Measurements from ENCODE around the gene GOLGA3.

The GOLGA3 gene

DNA sequence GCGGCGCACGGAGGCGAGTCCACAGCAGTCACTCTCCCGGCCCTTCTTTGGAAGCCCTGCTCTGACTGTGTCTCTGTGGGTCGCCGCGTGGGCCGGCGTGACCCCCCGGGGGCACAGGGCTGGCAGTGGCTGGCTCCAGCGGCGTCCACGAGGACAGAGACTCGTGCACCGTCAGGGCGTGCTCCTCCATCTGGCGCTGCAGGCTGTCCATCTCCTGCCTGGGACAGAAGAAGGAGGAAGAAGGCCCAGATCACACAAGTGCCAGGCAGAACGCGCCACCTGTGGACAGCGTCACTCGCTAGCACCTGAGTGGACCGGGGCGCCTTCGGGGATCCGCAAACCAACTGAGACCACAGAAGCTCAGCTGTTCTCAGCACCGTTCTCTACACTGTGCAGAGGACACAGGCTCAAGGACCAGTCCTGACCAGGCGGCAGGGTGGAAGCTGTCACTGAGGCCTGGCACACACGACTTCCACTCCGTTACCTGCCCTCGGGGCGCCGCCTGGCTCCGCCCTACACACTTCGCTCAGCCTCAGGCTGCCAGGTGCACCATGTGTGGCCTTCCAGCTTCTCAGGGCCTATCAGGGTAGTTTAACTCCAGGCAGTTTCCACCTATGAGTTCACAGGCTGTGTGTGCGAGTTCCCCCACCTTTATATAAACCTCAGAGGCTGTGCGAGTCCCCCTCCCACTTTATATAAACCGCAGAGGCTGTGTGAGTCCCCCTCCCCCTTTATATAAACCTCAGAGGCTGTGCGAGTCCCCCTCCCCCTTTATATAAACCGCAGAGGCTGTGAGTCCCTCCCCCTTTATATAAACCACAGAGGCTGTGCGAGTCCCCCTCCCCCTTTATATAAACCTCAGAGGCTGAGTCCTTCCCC, 55.4 kb downstream of the GOLGA3 start:
- TF ChIP-seq, protein P1, sequence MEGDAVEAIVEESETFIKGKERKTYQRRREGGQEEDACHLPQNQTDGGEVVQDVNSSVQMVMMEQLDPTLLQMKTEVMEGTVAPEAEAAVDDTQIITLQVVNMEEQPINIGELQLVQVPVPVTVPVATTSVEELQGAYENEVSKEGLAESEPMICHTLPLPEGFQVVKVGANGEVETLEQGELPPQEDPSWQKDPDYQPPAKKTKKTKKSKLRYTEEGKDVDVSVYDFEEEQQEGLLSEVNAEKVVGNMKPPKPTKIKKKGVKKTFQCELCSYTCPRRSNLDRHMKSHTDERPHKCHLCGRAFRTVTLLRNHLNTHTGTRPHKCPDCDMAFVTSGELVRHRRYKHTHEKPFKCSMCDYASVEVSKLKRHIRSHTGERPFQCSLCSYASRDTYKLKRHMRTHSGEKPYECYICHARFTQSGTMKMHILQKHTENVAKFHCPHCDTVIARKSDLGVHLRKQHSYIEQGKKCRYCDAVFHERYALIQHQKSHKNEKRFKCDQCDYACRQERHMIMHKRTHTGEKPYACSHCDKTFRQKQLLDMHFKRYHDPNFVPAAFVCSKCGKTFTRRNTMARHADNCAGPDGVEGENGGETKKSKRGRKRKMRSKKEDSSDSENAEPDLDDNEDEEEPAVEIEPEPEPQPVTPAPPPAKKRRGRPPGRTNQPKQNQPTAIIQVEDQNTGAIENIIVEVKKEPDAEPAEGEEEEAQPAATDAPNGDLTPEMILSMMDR (IDR thresholded peaks at IDR 0.05; ENCODE audit: low read depth, low read length) = no peak
- no peak overlapping the region for H3K4me3 ChIP-seq (ENCODE audit: low read depth, low read length)

DNA sequence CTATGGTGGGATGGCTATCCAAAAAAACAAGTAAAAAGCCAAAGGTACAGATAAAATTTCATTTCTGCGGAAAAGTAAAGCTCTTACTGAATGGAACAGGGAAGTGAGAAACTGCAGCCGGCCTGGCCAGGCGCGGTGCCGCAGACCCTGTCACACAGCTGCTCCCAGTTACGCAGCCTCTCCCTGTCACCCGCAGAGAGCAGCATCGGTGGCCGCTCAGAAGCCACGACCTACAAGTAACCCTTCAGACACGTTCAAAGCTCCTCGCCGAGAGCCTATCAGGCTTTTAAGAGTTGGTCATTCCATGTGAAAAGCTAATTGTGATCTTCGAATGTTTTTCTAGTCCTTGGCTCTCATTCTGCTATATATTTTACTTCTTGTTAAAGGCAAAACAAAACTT, 56.1 kb downstream of the GOLGA3 start:
- TF ChIP-seq, protein P1 (IDR thresholded peaks at IDR 0.05; ENCODE audit: low read depth, low read length) = no peak
- no peak overlapping the region for H3K4me3 ChIP-seq (ENCODE audit: low read depth, low read length)

DNA sequence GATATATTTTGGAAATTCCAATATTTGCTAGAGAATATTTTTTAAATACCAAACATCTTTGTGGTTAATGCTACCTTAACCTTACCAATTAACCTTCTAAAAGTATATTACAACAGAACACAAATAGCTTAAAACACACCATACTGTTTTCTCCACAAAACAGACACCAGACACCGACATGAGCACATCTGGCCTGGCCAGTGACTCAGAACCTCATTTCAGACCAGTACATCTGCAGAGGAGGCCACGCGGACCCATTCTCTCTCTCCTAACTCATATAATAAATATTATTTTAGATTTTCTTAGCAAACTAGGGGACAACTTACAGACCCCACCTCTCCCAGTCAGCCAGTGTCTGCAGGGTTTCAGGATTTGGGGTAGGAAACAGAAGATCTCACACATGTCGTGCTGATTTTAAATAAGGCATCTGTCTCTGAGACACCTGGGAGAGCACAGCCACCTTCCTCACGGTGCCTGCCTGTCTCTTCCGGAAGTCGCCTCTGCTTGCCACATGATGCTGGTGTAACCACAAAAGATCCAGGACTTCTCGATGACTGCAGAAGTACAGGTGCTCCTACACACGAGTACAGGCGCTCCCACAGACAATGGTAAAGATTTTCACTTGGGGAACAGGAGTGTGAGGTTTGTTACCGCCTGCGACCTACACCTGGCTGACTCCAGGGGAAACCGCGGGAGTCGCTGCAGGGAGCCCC, 57.4 kb downstream of the GOLGA3 start:
- H3K4me3 ChIP-seq (ENCODE audit: low read depth, low read length) = no peak overlapping the region
- TF ChIP-seq, protein P1 (IDR thresholded peaks at IDR 0.05; ENCODE audit: low read depth, low read length) = no peak

DNA sequence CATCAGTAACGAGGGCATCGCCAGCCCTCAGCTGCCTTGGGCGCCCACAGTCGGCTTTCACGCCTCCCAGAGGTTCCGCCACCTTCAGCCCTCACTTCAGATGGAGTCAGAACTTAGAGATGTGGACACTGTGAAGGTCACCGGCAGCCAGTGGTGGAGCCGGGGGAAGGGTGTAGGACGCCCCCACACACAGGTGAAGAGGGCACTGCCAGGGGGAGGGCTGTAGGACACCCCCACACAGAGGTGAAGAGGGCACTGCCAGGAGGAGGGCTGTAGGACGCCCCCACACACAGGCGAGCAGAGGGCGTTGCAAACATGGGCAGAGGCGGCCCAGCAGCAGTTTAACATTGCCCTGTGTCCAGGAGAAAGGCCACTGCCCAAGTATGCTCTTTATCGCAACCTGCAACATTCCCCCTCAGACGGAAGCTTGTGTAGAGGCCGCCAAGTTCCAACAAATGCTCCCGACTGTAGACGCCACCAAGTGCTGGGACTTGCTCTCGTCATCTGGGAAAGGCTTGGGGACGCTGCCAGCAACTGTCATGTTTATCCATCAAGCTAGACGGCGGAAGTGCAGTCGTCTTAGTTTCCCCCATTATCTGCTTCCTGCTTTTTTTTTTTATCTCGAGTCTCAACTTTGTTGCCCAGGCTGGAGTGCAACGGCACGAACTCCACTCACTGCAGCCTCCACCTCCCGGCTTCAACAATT, 62.1 kb downstream of the GOLGA3 start:
- H3K4me3 ChIP-seq (ENCODE audit: low read depth, low read length) = no peak overlapping the region
- TF ChIP-seq, protein P1 (IDR thresholded peaks at IDR 0.05; ENCODE audit: low read depth, low read length) = no peak

DNA sequence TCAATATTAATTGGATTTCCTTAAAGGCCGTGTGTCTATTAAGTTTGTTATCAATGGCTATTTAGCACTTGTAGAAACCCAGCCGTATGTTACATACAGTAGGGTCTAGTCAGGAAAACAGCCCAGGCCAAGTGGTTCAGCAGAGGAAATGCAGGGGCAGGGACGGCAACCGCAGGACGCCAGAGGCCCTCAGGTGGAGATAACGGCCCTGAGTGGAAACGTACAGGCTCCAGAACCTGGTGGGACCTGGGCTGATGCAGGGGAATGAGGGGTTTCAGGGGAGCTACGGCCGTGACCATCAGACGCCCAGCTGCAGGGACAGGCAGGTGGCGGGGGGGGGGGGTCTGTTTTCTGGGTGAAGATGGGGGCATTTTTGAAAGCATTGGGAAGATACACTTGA, 63.3 kb downstream of the GOLGA3 start:
- TF ChIP-seq, protein P1 (IDR thresholded peaks at IDR 0.05; ENCODE audit: low read depth, low read length) = no peak

DNA sequence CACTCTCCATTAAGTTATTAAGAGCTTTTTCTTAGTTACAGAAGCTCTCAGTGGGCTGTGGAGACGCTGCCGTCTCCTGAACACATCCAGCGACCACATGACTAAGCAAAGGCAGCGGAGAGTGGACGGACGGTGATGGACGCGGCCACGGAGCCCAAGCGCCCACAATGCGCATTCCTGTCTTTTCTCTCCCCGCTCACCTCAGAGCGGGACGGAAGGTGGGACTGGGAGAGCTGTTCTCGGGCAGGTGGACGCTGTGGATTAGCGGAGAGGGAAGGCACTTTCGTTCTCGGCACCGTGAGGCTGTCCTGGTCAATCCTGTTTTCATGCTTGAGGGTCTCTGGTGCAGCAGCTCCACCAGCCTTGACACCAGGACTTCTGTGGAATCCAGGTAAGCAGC, 64.4 kb downstream of the GOLGA3 start:
- TF ChIP-seq, protein P1 (IDR thresholded peaks at IDR 0.05; ENCODE audit: low read depth, low read length) = no peak
- H3K4me3 ChIP-seq (ENCODE audit: low read depth, low read length) = no peak overlapping the region

More for the DNA sequence above, 63.3 kb downstream of the GOLGA3 start:
- no peak overlapping the region for H3K4me3 ChIP-seq (ENCODE audit: low read depth, low read length)
